RPMI7951 (cell line): ENCODE data around the gene SH2D3C. TPM values are rescaled to one million over a fixed set of nuclear protein-coding genes. Genes with fewer than 3 reads are reported as not detected.

Source experiments
- DNase-seq: peaks from one replicate; pipeline ENCODE4 v3.0.0-alpha.2; 2012; ENCODE audit warnings: low read depth
- total RNA-seq: library from RNA; depleted of rRNA; stranded (reverse); fragments of >200 nt; shearing (Covaris generic); gene quantifications from 2 replicates; pipeline ENCODE4 v1.2.3, GENCODE V29; 2014

Gene SH2D3C
- total RNA-seq, 1 experiment from 2014 or later, result 0.12 TPM

DNA sequence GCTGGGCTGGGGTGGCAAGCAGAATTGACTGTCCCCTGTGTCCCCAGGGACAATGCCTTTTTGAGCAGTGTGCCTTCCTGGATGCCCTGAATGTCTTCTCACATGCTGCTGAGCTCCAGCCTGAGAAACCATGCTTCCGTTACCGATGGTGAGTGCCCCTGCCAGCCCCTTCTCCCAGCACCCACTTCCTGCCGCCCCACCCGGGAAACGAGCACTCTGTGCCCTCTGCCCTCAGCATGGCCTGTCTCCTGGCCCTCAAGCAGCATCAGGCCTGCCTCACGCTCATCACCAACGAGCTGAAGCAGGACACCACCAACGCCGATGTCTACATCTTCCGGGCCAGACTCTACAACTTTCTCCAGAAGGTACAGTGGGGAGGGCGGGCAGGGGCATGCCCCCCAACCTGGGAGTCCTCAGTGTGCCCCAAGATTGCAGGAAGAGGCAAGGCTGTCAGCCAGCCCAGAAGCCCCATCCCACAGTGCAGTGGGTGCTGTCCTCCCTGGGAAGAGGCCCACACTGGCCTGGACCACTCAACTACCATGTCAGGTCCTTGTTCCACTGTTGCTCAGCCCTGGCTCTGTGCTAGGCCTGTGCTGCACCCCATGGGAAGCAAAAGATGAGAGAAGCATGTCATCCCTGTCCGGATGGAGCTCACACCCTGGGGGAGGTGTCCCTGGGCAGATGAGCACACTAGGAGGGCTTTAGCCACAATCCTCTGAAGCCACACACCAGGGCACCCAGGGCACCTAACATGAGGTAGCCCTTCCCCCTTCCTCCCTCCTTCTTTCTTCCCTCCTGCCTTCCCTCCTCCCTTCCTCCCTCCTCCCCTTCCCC lies 58.2 kb downstream of the SH2D3C start:
- DNase-seq, result no peak

DNA sequence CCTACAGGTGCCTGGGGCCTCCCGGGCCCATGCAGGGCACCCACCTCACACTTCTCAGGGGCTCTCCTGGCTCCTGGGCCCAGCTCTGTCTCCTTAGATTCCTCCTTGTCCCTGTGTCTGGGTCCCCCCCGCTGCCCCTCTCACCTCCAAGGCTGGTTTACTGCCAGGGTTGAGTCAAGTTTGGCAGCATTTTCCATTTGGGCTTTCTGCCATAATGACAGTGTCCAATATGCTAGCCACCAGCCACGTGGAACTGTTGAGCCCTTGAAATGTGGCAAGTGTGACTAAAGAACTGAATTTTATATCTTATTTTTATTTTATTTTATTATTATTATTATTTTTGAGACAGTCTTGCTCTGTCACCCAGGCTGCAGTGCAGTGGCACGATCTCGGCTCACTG lies 60.7 kb downstream of the SH2D3C start:
- no peak for DNase-seq

- no peak for DNase-seq
Measured at GRCh38 chr9:127716412-127716811, 62.1 kb downstream of the SH2D3C start.

- DNase-seq, result peak; percentile 92
Measured at GRCh38 chr9:127715470-127716337, 62.8 kb downstream of the SH2D3C start, which contains the start of the genes PTRH1 and TTC16. Gene PTRH1 (minus strand): TSS chr9:127715663. CDS start chr9:127715639, 24 bp downstream. Gene TTC16 (plus strand): TSS chr9:127716079. CDS start chr9:127716146, 67 bp downstream.

DNA sequence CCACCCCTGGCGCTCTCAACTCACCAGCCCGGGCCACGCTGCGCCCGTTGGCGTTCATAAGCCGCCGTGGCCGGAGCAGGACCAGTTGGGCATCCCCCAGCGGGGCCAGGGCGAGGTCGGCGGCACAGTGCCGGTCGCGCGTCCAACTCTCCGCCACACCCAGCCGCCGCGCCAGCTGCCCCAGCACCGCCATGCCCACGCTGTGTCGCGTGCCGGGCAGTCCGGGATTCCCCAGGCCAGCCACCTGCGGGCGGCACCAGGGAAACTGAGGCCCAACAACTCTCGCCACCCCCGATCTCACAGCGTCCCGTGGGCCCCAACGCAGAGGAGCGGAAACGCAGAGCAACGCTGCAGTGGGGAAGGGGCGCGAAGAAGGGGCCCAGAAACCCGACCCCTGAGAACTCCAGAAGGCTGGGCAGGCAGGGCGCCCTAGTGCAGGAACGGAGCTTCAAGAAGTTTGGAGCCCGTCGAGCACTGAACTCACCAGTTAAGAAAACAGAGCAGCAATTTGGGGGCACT lies 63.5 kb downstream of the SH2D3C start:
- no peak for DNase-seq

DNA sequence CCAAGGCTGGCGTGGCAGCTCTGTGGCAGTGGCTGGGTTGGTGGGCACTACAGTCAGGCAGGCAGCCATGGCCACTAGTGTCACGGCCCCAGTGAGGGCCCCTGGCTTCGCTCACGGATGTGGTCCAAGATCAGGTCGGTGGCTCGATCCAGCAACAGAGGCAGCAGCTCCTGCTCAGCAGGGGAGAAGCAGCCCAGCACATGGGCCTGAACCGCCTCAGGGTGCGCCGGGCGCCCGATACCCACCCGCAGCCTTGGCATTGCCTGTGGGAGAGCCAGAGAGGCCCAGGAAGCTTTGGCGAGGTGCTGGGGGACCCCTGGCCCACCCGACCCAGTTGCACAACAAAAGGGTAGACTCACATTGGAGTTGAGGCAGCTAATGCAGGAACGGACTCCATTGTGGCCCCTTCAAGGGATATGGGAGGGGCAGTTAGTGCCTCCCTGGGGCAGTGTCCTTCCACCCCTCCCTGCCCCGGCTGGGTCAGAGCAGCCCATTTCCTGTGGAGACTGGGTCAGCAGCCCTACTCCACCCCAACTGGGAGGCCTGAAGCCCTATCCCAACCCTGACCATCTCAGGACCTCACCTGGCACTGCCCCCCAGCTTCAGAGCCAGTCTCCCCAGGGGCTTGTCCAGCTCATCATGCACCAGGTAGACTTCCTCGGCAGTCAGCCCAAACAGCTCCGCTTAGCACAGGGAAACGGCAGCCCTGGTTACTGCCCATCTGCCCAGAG lies 64.3 kb downstream of the SH2D3C start:
- DNase-seq, result no peak

GRCh38 chr9:127712867-127713266 lies 65.6 kb downstream of the SH2D3C start:
- DNase-seq, result no peak

DNA sequence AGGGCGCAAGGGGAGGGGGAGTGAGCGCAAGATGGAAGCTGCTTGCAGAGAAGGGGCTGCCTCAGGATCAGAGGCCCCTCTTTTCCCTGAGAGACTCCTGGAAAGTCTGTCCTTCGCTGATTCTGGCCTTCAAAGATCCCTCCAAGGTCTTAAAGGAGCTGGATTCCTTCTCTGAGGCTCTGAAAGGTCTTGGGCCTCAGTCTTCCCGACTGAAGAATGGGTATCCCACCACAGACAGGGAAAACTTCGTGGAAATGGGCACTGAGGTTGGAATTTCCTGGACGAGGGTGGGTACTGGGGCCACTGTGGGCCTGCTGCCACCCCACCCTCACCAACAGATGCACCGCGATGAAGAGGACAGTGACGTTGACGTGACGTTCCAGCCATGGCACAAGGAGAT lies 66.1 kb downstream of the SH2D3C start:
- DNase-seq, result no peak

DNA sequence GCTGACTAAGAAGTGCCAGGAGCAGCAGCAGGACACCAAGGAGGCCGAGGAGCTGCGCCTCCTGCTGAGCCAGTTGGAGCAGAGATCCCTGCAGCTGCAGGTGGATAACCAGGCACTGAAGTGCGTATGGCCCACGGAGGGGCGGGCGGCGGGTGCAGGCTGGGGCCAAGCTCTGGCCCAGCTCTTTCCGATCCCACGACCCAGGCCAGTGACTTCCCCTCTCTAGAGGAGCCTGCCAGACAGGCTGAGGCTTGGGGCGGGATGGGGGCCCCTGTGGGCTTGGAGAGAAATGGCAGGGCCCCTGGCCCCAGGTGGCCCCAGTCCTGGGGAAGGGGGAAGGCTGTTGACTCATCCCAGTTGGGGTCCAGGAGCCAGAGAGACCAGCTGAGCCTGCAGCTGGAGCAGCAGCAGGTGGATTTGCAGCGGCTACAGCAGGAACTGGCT lies 66.6 kb downstream of the SH2D3C start:
- no peak for DNase-seq

- DNase-seq, result peak; percentile 37
Measured at GRCh38 chr9:127711226-127711701, 67.2 kb downstream of the SH2D3C start.

- no peak for DNase-seq
Measured at GRCh38 chr9:127710204-127710783, 68.2 kb downstream of the SH2D3C start.

GRCh38 chr9:127708952-127709587 lies 69.4 kb downstream of the SH2D3C start:
- no peak for DNase-seq

DNA sequence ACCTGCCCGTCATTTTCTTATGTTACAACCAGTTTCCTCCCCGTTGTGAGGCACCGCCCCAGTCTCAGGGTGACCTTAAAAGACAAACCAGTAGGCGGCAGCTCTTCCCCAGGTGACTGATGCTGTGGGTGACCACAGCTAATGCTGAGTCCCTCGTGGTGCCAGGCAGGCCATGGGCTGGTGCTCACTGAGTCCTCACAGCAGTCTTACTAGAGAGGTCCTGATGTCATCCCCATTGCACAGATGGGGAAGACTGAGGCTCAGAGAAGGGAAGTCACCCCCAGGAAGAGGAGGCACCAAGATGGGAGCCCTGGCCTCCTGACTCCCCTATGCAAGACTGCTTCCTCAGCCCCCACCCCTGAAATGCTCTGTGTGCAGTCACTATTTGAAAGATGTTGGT lies 70.7 kb downstream of the SH2D3C start:
- no peak for DNase-seq

DNA sequence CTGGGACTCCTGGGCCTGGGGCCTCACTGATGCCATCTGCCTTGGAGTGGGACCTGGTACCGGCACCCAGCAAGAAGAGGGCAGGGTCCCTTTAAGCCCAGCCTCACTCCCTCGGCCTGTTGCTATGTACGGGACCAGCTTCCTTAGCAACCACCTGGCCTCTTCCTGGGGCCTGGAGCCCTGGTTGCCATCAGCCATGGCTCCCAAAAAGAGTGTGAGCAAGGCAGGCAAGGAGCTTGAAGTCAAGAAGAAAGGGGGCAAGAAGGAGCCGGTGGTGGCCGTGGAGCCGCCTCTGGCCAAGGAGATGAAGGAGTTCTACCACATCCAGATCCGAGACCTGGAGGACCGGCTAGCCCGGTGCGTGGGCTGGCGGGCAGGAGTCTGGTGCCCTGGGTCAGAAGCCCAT lies 71.6 kb downstream of the SH2D3C start, which contains the start of gene CFAP157:
TSS of gene CFAP157 (plus strand) at position 153 of the 406 bp plus-strand sequence. CDS start at position 197, 44 bp downstream.
- DNase-seq, result no peak

- no peak for DNase-seq
Measured at GRCh38 chr9:127705577-127706379, 72.7 kb downstream of the SH2D3C start.

DNA sequence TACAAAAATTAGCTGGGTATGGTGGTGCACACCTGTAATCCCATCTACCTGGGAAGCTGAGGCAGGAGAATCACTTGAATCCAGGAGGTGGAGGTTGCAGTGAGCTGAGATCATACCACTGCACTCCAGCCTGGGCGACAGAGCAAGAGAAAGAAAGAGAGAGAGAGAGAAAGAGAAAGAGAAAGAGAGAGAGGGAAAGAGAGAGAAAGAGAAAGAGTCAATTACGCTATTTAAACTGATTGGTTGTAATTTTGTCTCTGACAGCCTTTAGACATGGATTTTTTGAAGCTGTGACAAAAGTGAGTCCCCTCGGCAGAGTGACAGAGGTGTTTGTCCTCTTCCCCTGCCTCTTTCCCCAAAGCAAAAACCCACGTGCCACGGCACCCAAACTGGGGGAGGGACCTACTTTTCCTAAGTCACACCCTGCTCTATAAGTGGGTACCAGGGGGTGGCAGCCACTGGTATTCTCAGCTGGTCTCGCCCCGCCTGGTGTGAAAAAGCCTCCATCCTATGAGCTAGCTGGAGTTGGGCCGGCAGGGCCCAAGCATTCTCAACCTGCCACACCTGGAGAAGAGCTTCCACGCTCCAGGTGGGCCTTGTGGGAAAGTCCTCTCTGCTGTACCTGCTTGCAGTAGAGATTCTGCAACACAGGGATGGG lies 75.0 kb downstream of the SH2D3C start:
- no peak for DNase-seq

DNA sequence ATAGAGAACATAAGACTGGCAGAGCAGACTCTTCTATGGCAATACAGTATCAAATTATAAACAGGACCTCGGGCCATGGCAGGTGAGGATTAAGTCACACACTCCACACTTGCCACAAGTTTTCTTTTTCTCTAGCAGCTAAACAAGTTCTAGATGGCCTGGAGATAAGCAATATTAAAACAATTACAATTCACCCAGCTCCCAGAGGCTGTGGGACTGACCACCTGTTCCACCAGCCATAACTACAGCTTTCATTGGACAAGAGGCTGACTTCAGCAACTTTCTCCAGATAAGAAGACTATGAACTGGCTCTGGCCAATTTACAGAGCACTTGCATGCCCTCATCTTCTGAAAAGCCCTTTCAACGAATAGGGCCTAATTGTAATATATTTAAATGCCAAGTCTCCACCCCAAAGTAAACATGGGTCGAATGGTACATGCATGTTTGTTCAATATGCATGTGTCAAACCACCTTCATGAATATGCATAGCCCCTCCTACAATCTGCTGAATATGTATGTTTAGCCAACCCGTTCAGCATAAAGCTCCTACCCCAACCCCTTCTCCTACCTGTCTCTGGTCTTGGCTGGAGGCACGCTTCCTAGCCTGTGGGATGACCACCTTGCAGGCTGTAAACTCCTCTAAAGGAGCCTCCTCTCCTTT lies 77.7 kb downstream of the SH2D3C start:
- DNase-seq, result no peak

GRCh38 chr9:127700140-127700539 lies 78.3 kb downstream of the SH2D3C start:
- no peak for DNase-seq
